GM12892 (cell line): Measurements from ENCODE around the gene MGLL.

Experiments
- DNase-seq: peaks from one replicate; pipeline ENCODE4 v3.0.0; 2011; ENCODE audit not compliant: insufficient read length
- FAIRE-seq: peaks from 2 replicates; lab custom pipeline; 2011; peaks lifted over from hg19 to GRCh38; lab: Jason Lieb, UNC
- POLR2A ChIP-seq: IDR thresholded peaks from 2 replicates; pipeline ENCODE4 v1.6.1; 2011; ENCODE audit warnings: low read depth, low read length, control low read depth
- POLR2AphosphoS5 ChIP-seq: IDR thresholded peaks from 2 replicates; pipeline ENCODE4 v1.6.1; 2011; ENCODE audit warnings: low read depth, low read length, control low read depth
- TAF1 ChIP-seq: IDR thresholded peaks from 2 replicates; pipeline ENCODE4 v1.6.1; 2011; ENCODE audit warnings: low read depth, mild to moderate bottlenecking, control low read depth, low read length, borderline replicate concordance

The MGLL gene

GRCh38 chr3:127740136-127740915, 82.0 kb downstream of the MGLL start:
- TF ChIP-seq POLR2A (no peak), TAF1 (no peak), POLR2AphosphoS5 (no peak)
- FAIRE-seq = no peak

GRCh38 chr3:127739347-127740135, 82.8 kb downstream of the MGLL start:
- no peak for FAIRE-seq
- no peak for DNase-seq
- TF ChIP-seq POLR2A (no peak), POLR2AphosphoS5 (no peak), TAF1 (no peak)

More at GRCh38 chr3:127740136-127740915, 82.0 kb downstream of the MGLL start:
- DNase-seq = no peak

- FAIRE-seq (no peak), DNase-seq (no peak)
- TF ChIP-seq POLR2AphosphoS5 = no peak
- TF ChIP-seq TAF1 = no peak
- TF ChIP-seq POLR2A = no peak
Observed at GRCh38 chr3:127738192-127738840, 84.0 kb downstream of the MGLL start.

- DNase-seq (no peak), FAIRE-seq (peak; percentile 90)
- no peak; the same call in 1 of the 2 replicates for TF ChIP-seq POLR2A
- no peak for TF ChIP-seq POLR2AphosphoS5
- no peak for TF ChIP-seq TAF1
Observed at GRCh38 chr3:127736801-127737539, 85.3 kb downstream of the MGLL start.

- peak; percentile 53 for DNase-seq
- FAIRE-seq = peak; percentile 97
- no peak for TF ChIP-seq TAF1
- TF ChIP-seq POLR2A = peak; percentile 16; the same call in 1 of the 2 replicates
Observed at GRCh38 chr3:127735767-127736693, 86.3 kb downstream of the MGLL start.

GRCh38 chr3:127734754-127735473, 87.4 kb downstream of the MGLL start:
- DNase-seq (no peak), FAIRE-seq (peak; percentile 80)
- TF ChIP-seq POLR2AphosphoS5 (no peak), POLR2A (no peak), TAF1 (no peak)

- no peak for FAIRE-seq
- no peak for TF ChIP-seq TAF1
- no peak for TF ChIP-seq POLR2A
- TF ChIP-seq POLR2AphosphoS5 = no peak
- DNase-seq = no peak
Observed at GRCh38 chr3:127734181-127734720, 88.1 kb downstream of the MGLL start.

GRCh38 chr3:127733781-127734180, 88.5 kb downstream of the MGLL start:
- TF ChIP-seq POLR2AphosphoS5 = no peak
- no peak for TF ChIP-seq TAF1
- no peak for TF ChIP-seq POLR2A
- FAIRE-seq (no peak), DNase-seq (no peak)

- FAIRE-seq = no peak
- TF ChIP-seq TAF1 = no peak
- TF ChIP-seq POLR2A = no peak
- no peak for TF ChIP-seq POLR2AphosphoS5
- DNase-seq = no peak
Observed at GRCh38 chr3:127732879-127733350, 89.4 kb downstream of the MGLL start.
